IMR-90 (cell line): Measurements from ENCODE around the gene FAM20A. TPM values are rescaled to one million over a fixed set of nuclear protein-coding genes. Genes with fewer than 3 reads are reported as not detected.

ENCODE experiments used
- ATAC-seq: fragments of 200-7000 bp; cut with Tn5 transposase; 2 replicates; pipeline ENCODE4 v1.9.1; 2020; ENCODE audit warnings: low read depth, mild to moderate bottlenecking, moderate library complexity
- BruUV-seq: library from RNA; stranded (reverse); fragments of 400-500 nt; replicated peaks from 2 replicates; lab custom pipeline; 2021; lab: Mats Ljungman, UMichigan
- CTCF ChIA-PET: fragments of 300-600 bp; formaldehyde crosslinking; extraction: SDS; loops from one replicate; lab custom pipeline; 2021; ENCODE audit warnings: antibody characterized with exemption; lab: Yijun Ruan, JAX
- POLR2A ChIA-PET: fragments of 300-600 bp; sonication (Branson Sonifier 250); formaldehyde crosslinking; loops from one replicate; lab custom pipeline; 2022; ENCODE audit warnings: antibody characterized with exemption; ENCODE audit not compliant: unreplicated experiment; lab: Charles Lee
- DNase-seq: peaks from one replicate; pipeline ENCODE4 v3.0.0; 2013
- H2AFZ ChIP-seq: replicated peaks from 2 replicates; pipeline ENCODE3; 2013; ENCODE audit warnings: low read length, mild to moderate bottlenecking; ENCODE audit not compliant: poor library complexity
- H2AK5ac ChIP-seq: 2 replicates; pipeline ENCODE4 v1.6.1; 2013; ENCODE audit warnings: low read depth, low read length, inconsistent platforms
- H2AK9ac ChIP-seq: replicated peaks from 2 replicates; pipeline ENCODE3; 2013; ENCODE audit warnings: mild to moderate bottlenecking, low read depth, low read length, moderate library complexity; ENCODE audit not compliant: poor library complexity
- H2BK120ac ChIP-seq: 2 replicates; pipeline ENCODE4 v1.6.1; 2013; ENCODE audit warnings: low read depth, low read length, inconsistent platforms
- H2BK15ac ChIP-seq: 3 replicates; pipeline ENCODE4 v1.6.1; 2013; ENCODE audit warnings: low read depth, low read length, inconsistent platforms
- H2BK20ac ChIP-seq: 2 replicates; pipeline ENCODE4 v1.6.1; 2013; ENCODE audit warnings: low read depth, mild to moderate bottlenecking, inconsistent platforms, low read length, moderate library complexity
- H2BK5ac ChIP-seq: 2 replicates; pipeline ENCODE4 v1.6.1; 2013; ENCODE audit warnings: mild to moderate bottlenecking, low read depth, low read length, inconsistent platforms; ENCODE audit not compliant: poor library complexity, severe bottlenecking
- H3K14ac ChIP-seq: replicated peaks from 2 replicates; pipeline ENCODE4 v1.6.1; 2013; ENCODE audit warnings: low read depth, low read length, inconsistent platforms
- H3K18ac ChIP-seq: 2 replicates; pipeline ENCODE4 v1.6.1; 2013; ENCODE audit warnings: low read depth, low read length, control low read depth
- H3K23ac ChIP-seq: 2 replicates; pipeline ENCODE4 v1.6.1; 2013; ENCODE audit warnings: low read depth, low read length, inconsistent platforms
- H3K27ac ChIP-seq: 2 replicates; pipeline ENCODE4 v1.5.1; 2013; ENCODE audit warnings: mild to moderate bottlenecking, control low read depth, low read length; ENCODE audit not compliant: insufficient read depth
- H3K27me3 ChIP-seq: 2 replicates; pipeline ENCODE4 v1.6.1; 2013; ENCODE audit warnings: low read length; ENCODE audit not compliant: control insufficient read depth, insufficient read depth
- H3K36me3 ChIP-seq: 2 replicates; pipeline ENCODE4 v1.6.1; 2013; ENCODE audit warnings: low read length, mixed read lengths; ENCODE audit not compliant: control insufficient read depth, insufficient read depth
- H3K4ac ChIP-seq: 2 replicates; pipeline ENCODE4 v1.6.1; 2013; ENCODE audit warnings: low read depth, low read length, inconsistent platforms
- H3K4me1 ChIP-seq: 2 replicates; pipeline ENCODE4 v1.6.1; 2013; ENCODE audit warnings: low read length, mixed read lengths; ENCODE audit not compliant: control insufficient read depth, insufficient read depth
- H3K4me2 ChIP-seq: 2 replicates; pipeline ENCODE4 v1.6.1; 2013; ENCODE audit warnings: low read depth, mild to moderate bottlenecking, control low read depth, low read length, moderate library complexity
- H3K4me3 ChIP-seq: 2 replicates; pipeline ENCODE4 v1.5.1; 2013; ENCODE audit warnings: low read depth, mild to moderate bottlenecking, control low read depth, low read length, moderate library complexity; ENCODE audit not compliant: insufficient read depth
- H3K56ac ChIP-seq: 2 replicates; pipeline ENCODE4 v1.6.1; 2013; ENCODE audit warnings: low read length, inconsistent platforms; ENCODE audit not compliant: insufficient read depth; ENCODE audit errors: extremely low read depth
- H3K79me1 ChIP-seq, 2 experiments: 2 replicates each; pipeline ENCODE4 v1.6.1; 2013; ENCODE audit warnings: low read length in 2 of 2, inconsistent platforms in 1 of 2, low read depth in 1 of 2
- H3K9ac ChIP-seq: 2 replicates; pipeline ENCODE4 v1.6.1; 2013; ENCODE audit warnings: low read depth, low read length, control low read depth
- H3K9me1 ChIP-seq: 2 replicates; pipeline ENCODE4 v1.6.1; 2013; ENCODE audit warnings: low read length, inconsistent platforms; ENCODE audit not compliant: insufficient read depth
- H3K9me3 ChIP-seq: 2 replicates; pipeline ENCODE4 v1.6.1; 2013; ENCODE audit warnings: low read length; ENCODE audit not compliant: control insufficient read depth, insufficient read depth
- H4K20me1 ChIP-seq: 2 replicates; pipeline ENCODE4 v1.6.1; 2013; ENCODE audit warnings: low read length, inconsistent platforms; ENCODE audit not compliant: insufficient read depth
- H4K5ac ChIP-seq: 2 replicates; pipeline ENCODE4 v1.6.1; 2013; ENCODE audit warnings: mild to moderate bottlenecking, low read depth, low read length, control low read depth
- H4K8ac ChIP-seq, 2 experiments: 2 replicates each; pipeline ENCODE4 v1.6.1; 2013; ENCODE audit warnings: low read depth in 2 of 2, low read length in 2 of 2, control low read depth in 1 of 2, inconsistent platforms in 1 of 2
- H4K91ac ChIP-seq: 2 replicates; pipeline ENCODE4 v1.6.1; 2013; ENCODE audit warnings: low read depth, low read length, inconsistent platforms; ENCODE audit not compliant: insufficient read depth
- CEBPB ChIP-seq: IDR thresholded peaks from 2 replicates; pipeline ENCODE4 v1.6.1; 2012; ENCODE audit warnings: low read depth, low read length, improper control_type of control experiment
- MAFK ChIP-seq: IDR thresholded peaks from 2 replicates; pipeline ENCODE4 v1.6.1; 2012; ENCODE audit warnings: low read depth, low read length, improper control_type of control experiment
- MAZ ChIP-seq: IDR thresholded peaks from 2 replicates; pipeline ENCODE4 v1.6.1; 2012; ENCODE audit warnings: low read depth, mild to moderate bottlenecking, low read length, improper control_type of control experiment, moderate library complexity, borderline replicate concordance
- MXI1 ChIP-seq: IDR thresholded peaks from 2 replicates; pipeline ENCODE4 v1.6.1; 2012; ENCODE audit warnings: low read depth, mild to moderate bottlenecking, low read length, moderate library complexity, borderline replicate concordance
- POLR2A ChIP-seq: IDR thresholded peaks from 2 replicates; pipeline ENCODE4 v1.6.1; 2012; ENCODE audit warnings: mild to moderate bottlenecking, low read depth, low read length
- RFX5 ChIP-seq: IDR thresholded peaks from 2 replicates; pipeline ENCODE4 v1.8.0; 2012; ENCODE audit warnings: low read depth, mild to moderate bottlenecking, low read length, moderate library complexity
- WGBS, 2 experiments: methylation state at CpG; one replicate each; pipeline versions ENCODE4 v1.1.5 to v1.1.7; 2013; ENCODE audit warnings: missing lambda C conversion rate in 2 of 2; ENCODE audit not compliant: insufficient read length in 1 of 2; ENCODE audit errors: extremely low coverage in 2 of 2; 5-methylcytosine and 5-hydroxymethylcytosine counted together
- dilution Hi-C: fragments of 300-500 bp; cut with HindIII; formaldehyde crosslinking; loops from one replicate; pipeline ENCODE4 v1.14.3; 2018; ENCODE audit warnings: low sequenced_read_pairs; ENCODE audit not compliant: unreplicated experiment
- in situ Hi-C: fragments of 300-500 bp; cut with MboI; formaldehyde crosslinking; loops from 3 replicates; pipeline ENCODE4 v1.14.3; 2019; ENCODE audit warnings: low sequenced_read_pairs, inconsistent platforms, mixed read lengths
- intact Hi-C: fragments of 100-400 bp; cut with micrococcal nuclease; formaldehyde crosslinking; loops from 2 replicates; pipeline ENCODE4 v1.10.0; 2022
- polyA plus RNA-seq, 3 experiments: library from polyadenylated mRNA; depleted of rRNA; stranded (reverse); fragments of >200 nt; gene quantifications; 2 replicates each; pipeline ENCODE4 v1.2.3, GENCODE V29; 2012; ENCODE audit warnings: low replicate concordance in 1 of 3
- total RNA-seq: library from RNA; depleted of rRNA; stranded (reverse); fragments of >200 nt; gene quantifications from 2 replicates; pipeline ENCODE4 v1.2.3, GENCODE V29; 2012
- TF ChIP-seq, protein P1 (sequence below): conservative IDR thresholded peaks from 2 replicates; pipeline ENCODE4 v1.5.1; 2012; ENCODE audit warnings: mild to moderate bottlenecking, low read depth, low read length, improper control_type of control experiment
- TF ChIP-seq, protein P2 (sequence below): fragments of 150-350 bp; IDR thresholded peaks from 2 replicates; pipeline ENCODE4 v1.6.1; 2017; ENCODE audit warnings: mild to moderate bottlenecking, antibody characterized with exemption, low read length, low read depth

FAM20A gene
- total and polyA plus RNA-seq, 2 of the 4 experiments (the other 2 are of a cell fraction), result not detected

DNA sequence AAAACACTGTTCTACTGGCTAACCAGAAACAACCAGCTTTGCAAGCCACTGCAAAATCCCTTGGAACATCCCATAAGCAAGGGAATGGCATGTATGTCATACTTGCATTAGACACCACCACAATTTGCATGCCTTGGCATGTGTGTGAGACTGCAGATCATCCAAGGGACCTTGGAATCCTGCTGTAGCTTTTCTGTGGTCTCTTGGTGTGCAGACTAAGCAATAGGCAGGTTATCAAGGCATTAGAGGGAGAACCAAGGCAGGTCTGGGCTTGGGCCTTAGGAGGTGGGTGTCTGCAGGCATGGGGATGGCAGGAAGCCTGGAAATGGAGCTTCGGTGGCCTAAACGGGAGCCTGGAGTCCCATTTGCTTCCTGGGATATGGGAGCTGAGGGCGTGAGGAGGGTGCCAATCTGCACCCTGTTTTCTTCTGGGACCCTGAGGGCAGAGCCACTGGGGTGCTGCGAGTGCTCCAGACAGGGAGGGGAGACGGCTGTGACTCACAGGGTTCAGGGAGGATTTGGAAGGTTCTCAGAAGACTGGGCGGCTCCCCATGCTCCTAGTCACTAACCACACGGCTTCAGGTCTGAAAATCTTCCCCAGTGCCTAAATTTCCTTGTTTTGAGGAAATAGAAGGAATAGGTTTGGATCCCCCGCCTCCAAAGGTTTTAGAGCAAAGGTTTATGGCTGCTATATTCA lies 36.6 kb downstream of the FAM20A start:
- H2BK5ac ChIP-seq, result no peak overlapping the region
- H3K4me2 ChIP-seq, result no peak overlapping the region
- H3K27ac ChIP-seq, result no peak overlapping the region
- H2BK120ac ChIP-seq, result no peak overlapping the region
- H4K8ac ChIP-seq, result no peak overlapping the region
- DNase-seq (no peak), ATAC-seq (no peak)
- no peak overlapping the region for H3K9ac ChIP-seq
- H3K4me3 ChIP-seq, result no peak overlapping the region
- H3K18ac ChIP-seq, result no peak overlapping the region
- no CpG with 5 or more reads among the region's 8 CpGs for WGBS, 2 experiments
- in situ Hi-C loops (no loop called here), intact Hi-C loops (no loop called here), dilution Hi-C loops (no loop called here)
- no peaks in the 10 kb centered on the region for H3K36me3 ChIP-seq
- H3K56ac ChIP-seq, result no peak overlapping the region
- no peak overlapping the region for H4K5ac ChIP-seq
- no peak overlapping the region for H2AK5ac ChIP-seq
- peaks cover 6% of the 10 kb centered on the region for H3K27me3 ChIP-seq
- no TSS peak for BruUV-seq
- no peak for TF ChIP-seq POLR2A
- no peak for TF ChIP-seq MAZ
- no peak for TF ChIP-seq RFX5
- TF ChIP-seq CEBPB, result no peak
- no peak for TF ChIP-seq MAFK
- TF ChIP-seq, protein P1, sequence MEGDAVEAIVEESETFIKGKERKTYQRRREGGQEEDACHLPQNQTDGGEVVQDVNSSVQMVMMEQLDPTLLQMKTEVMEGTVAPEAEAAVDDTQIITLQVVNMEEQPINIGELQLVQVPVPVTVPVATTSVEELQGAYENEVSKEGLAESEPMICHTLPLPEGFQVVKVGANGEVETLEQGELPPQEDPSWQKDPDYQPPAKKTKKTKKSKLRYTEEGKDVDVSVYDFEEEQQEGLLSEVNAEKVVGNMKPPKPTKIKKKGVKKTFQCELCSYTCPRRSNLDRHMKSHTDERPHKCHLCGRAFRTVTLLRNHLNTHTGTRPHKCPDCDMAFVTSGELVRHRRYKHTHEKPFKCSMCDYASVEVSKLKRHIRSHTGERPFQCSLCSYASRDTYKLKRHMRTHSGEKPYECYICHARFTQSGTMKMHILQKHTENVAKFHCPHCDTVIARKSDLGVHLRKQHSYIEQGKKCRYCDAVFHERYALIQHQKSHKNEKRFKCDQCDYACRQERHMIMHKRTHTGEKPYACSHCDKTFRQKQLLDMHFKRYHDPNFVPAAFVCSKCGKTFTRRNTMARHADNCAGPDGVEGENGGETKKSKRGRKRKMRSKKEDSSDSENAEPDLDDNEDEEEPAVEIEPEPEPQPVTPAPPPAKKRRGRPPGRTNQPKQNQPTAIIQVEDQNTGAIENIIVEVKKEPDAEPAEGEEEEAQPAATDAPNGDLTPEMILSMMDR, result no peak
- no peak for TF ChIP-seq MXI1
- TF ChIP-seq, protein P2, sequence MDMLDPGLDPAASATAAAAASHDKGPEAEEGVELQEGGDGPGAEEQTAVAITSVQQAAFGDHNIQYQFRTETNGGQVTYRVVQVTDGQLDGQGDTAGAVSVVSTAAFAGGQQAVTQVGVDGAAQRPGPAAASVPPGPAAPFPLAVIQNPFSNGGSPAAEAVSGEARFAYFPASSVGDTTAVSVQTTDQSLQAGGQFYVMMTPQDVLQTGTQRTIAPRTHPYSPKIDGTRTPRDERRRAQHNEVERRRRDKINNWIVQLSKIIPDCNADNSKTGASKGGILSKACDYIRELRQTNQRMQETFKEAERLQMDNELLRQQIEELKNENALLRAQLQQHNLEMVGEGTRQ, result no peak
- no peak overlapping the region for H2BK20ac ChIP-seq
- no peaks in the 10 kb centered on the region for H3K4me1 ChIP-seq
- no peaks in the 10 kb centered on the region for H3K9me1 ChIP-seq
- H4K20me1 ChIP-seq, result no peaks in the 10 kb centered on the region
- no peak overlapping the region for H2AFZ ChIP-seq
- no peak overlapping the region for H4K91ac ChIP-seq
- no peak overlapping the region for H2BK15ac ChIP-seq
- ChIA-PET CTCF (no interaction called here), POLR2A (no interaction called here)
- H3K9me3 ChIP-seq, result no peaks in the 10 kb centered on the region
- no peak overlapping the region for H2AK9ac ChIP-seq
- no peaks in the 10 kb centered on the region for H3K79me1 ChIP-seq
- no peak overlapping the region for H3K4ac ChIP-seq
- no peak overlapping the region for H3K23ac ChIP-seq
- no peak overlapping the region for H3K14ac ChIP-seq
